WERI-Rb-1 (cell line): ENCODE data around the gene ANKRD44.

Experiments
- DNase-seq: peaks from one replicate; pipeline ENCODE4 v3.0.0-alpha.2; 2020
- H3K27ac ChIP-seq: fragments of 250-450 bp; sonication (Bioruptor Pico); 2 replicates; pipeline ENCODE4 v1.5.1; 2020; ENCODE audit warnings: mild to moderate bottlenecking, moderate library complexity
- H3K27me3 ChIP-seq: fragments of 250-450 bp; sonication (Bioruptor Pico); 2 replicates; pipeline ENCODE4 v1.5.1; 2021; ENCODE audit warnings: mild to moderate bottlenecking, low read depth, moderate library complexity; ENCODE audit not compliant: insufficient read depth, severe bottlenecking
- H3K36me3 ChIP-seq: fragments of 250-450 bp; sonication (Bioruptor Pico); 2 replicates; pipeline ENCODE4 v1.5.1; 2020; ENCODE audit warnings: mild to moderate bottlenecking, moderate library complexity
- H3K4me3 ChIP-seq: 2 replicates; pipeline ENCODE4 v1.5.1; 2011; ENCODE audit warnings: low read depth, mild to moderate bottlenecking, control low read depth, low read length
- H3K9me3 ChIP-seq: fragments of 250-450 bp; sonication (Bioruptor Pico); 2 replicates; pipeline ENCODE4 v1.5.1; 2021; ENCODE audit warnings: mild to moderate bottlenecking, moderate library complexity; ENCODE audit not compliant: severe bottlenecking
- CTCF ChIP-seq: IDR thresholded peaks from 2 replicates; pipeline ENCODE4 v1.5.1; 2011; ENCODE audit warnings: low read depth, mild to moderate bottlenecking, control low read depth, inconsistent platforms, low read length

ANKRD44 gene

GRCh38 chr2:197057959-197058358, 252.6 kb downstream of the ANKRD44 start:
- no peak overlapping the region for H3K27ac ChIP-seq
- no peaks in the 10 kb centered on the region for H3K27me3 ChIP-seq
- TF ChIP-seq CTCF: no peak
- no peak overlapping the region for H3K4me3 ChIP-seq
- H3K9me3 ChIP-seq: no peaks in the 10 kb centered on the region
- no peaks in the 10 kb centered on the region for H3K36me3 ChIP-seq
- no peak for DNase-seq

GRCh38 chr2:197055045-197055444, 255.5 kb downstream of the ANKRD44 start:
- no peak for TF ChIP-seq CTCF
- Histone ChIP-seq H3K9me3 (no peaks in the 10 kb centered on the region), H3K4me3 (no peak overlapping the region), H3K27me3 (no peaks in the 10 kb centered on the region), H3K27ac (no peak overlapping the region), H3K36me3 (no peaks in the 10 kb centered on the region)
- no peak for DNase-seq

GRCh38 chr2:197054437-197054836, 256.1 kb downstream of the ANKRD44 start:
- TF ChIP-seq CTCF: no peak
- Histone ChIP-seq H3K27me3 (no peaks in the 10 kb centered on the region), H3K27ac (no peak overlapping the region), H3K4me3 (no peak overlapping the region), H3K9me3 (no peaks in the 10 kb centered on the region), H3K36me3 (no peaks in the 10 kb centered on the region)
- DNase-seq: no peak

GRCh38 chr2:197052356-197052755, 258.2 kb downstream of the ANKRD44 start:
- Histone ChIP-seq H3K27me3 (no peaks in the 10 kb centered on the region), H3K27ac (no peak overlapping the region), H3K9me3 (no peaks in the 10 kb centered on the region), H3K36me3 (no peaks in the 10 kb centered on the region), H3K4me3 (no peak overlapping the region)
- DNase-seq: no peak
- TF ChIP-seq CTCF: no peak

- Histone ChIP-seq H3K9me3 (no peaks in the 10 kb centered on the region), H3K36me3 (no peaks in the 10 kb centered on the region), H3K4me3 (no peak overlapping the region), H3K27me3 (no peaks in the 10 kb centered on the region), H3K27ac (no peak overlapping the region)
- no peak for TF ChIP-seq CTCF
- no peak for DNase-seq
Observed at GRCh38 chr2:197045115-197045514, 265.5 kb downstream of the ANKRD44 start.

GRCh38 chr2:197042739-197043196, 267.8 kb downstream of the ANKRD44 start:
- Histone ChIP-seq H3K27me3 (no peaks in the 10 kb centered on the region), H3K9me3 (no peaks in the 10 kb centered on the region), H3K27ac (no peak overlapping the region), H3K36me3 (no peaks in the 10 kb centered on the region), H3K4me3 (no peak overlapping the region)
- DNase-seq: no peak
- TF ChIP-seq CTCF: no peak
